Measurements from ENCODE around the gene RGS18.

DNA sequence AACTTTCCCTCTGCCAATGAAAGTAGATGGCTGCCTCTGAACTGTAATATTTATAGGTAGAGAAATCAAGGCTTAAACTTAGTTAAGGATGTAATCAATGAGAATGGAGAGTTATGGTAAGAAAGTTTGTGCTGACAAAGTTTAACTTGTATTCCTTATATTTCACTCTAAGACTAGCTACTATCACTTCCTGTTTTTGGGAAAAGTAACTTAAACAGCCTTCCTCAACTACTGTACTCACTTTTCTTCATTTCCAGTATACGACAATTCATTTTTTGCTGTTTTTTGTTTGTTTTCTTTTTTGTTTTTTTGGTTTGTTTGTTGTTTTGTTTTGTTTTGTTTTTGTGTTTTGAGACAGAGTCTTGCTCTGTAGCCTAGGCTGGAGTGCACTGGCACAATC is 3.7 kb downstream of the RGS18 start:
- TF ChIP-seq ZNF274 (IDR thresholded peaks at IDR 0.05; ENCODE audit: low read depth, low read length) (no peak), SUZ12 (IDR thresholded peaks at IDR 0.05; ENCODE audit: extremely low read depth, insufficient read depth, insufficient read length) (no peak)
